Measurements from ENCODE around the gene ARHGEF12. TPM values are rescaled to one million over a fixed set of nuclear protein-coding genes. Genes with fewer than 3 reads are reported as not detected.

Gene ARHGEF12
- total RNA-seq, 1 donor from 2014 or later: 121 TPM

- TF ChIP-seq CTCF (IDR thresholded peaks at IDR 0.05): no peak
- ATAC-seq (no peak), DNase-seq (no peak)
- H3K9me3 ChIP-seq: no peaks in the 10 kb centered on the region
- H3K4me1 ChIP-seq: no peaks in the 10 kb centered on the region
- no peak overlapping the region for H3K27ac ChIP-seq
- H3K4me3 ChIP-seq: no peak overlapping the region
- H3K27me3 ChIP-seq (ENCODE audit: low read depth): peaks cover 17% of the 10 kb centered on the region
- intact Hi-C loops (cut with DNase I): no loop called here
- H3K36me3 ChIP-seq: no peaks in the 10 kb centered on the region
Measured at GRCh38 chr11:120293038-120293800, 43.0 kb upstream of the ARHGEF12 start.

- H3K27ac ChIP-seq: no peak overlapping the region
- no peaks in the 10 kb centered on the region for H3K9me3 ChIP-seq
- no peaks in the 10 kb centered on the region for H3K36me3 ChIP-seq
- DNase-seq: no peak
- intact Hi-C loops (cut with DNase I): no loop called here
- ATAC-seq: no peak
- no peak for TF ChIP-seq CTCF (IDR thresholded peaks at IDR 0.05)
- no peak overlapping the region for H3K4me3 ChIP-seq
- H3K27me3 ChIP-seq (ENCODE audit: low read depth): peaks cover 21% of the 10 kb centered on the region
- no peaks in the 10 kb centered on the region for H3K4me1 ChIP-seq
Measured at GRCh38 chr11:120294096-120294495, 42.1 kb upstream of the ARHGEF12 start.

DNA sequence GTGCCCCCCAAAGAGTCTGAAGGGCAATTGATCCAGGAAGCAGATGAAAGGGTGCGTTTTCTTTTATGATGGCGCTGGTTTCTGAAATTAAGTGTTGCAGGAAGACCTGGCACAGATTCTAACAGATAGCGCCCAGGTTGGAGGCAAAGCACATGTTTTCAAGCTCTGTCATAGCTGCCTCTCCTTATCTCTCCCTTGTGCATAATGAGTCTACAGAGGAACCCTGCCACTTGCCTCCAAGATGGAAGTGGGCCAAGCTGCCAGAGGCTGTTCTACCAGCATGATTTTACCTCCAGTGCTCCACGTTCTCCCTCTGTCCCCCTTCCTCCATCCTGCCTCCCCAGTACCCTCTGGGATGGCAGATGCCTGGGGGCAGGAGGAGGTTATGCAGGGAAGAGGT, 41.1 kb upstream of the ARHGEF12 start:
- H3K27ac ChIP-seq: no peak overlapping the region
- H3K9me3 ChIP-seq: no peaks in the 10 kb centered on the region
- H3K36me3 ChIP-seq: no peaks in the 10 kb centered on the region
- TF ChIP-seq CTCF (IDR thresholded peaks at IDR 0.05): no peak
- no peak overlapping the region for H3K4me3 ChIP-seq
- ATAC-seq (no peak), DNase-seq (no peak)
- intact Hi-C loops (cut with DNase I): no loop called here
- H3K4me1 ChIP-seq: no peaks in the 10 kb centered on the region
- peaks cover 21% of the 10 kb centered on the region for H3K27me3 ChIP-seq (ENCODE audit: low read depth)

DNA sequence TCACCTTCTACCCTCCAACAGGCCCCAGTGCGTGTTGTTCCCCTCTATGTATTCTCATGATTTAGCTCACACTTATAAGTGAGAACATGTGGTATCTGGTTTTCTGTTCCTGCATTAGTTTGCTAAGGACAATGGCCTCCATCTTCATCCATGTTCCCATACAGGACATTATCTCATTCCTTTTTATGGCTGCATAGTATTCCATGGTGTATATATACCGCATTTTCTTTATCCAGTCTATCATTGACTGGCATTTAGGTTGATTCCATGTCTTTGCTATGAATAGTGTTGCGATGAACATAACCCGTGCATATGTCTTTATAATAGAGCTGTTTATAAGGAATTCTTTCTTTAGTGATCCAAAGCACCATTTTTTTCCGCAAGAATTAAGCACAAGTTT, 39.7 kb upstream of the ARHGEF12 start:
- no peak for ATAC-seq
- Histone ChIP-seq H3K36me3 (no peaks in the 10 kb centered on the region), H3K27ac (no peak overlapping the region), H3K9me3 (no peaks in the 10 kb centered on the region), H3K27me3 (ENCODE audit: low read depth) (peaks cover 21% of the 10 kb centered on the region), H3K4me1 (peaks cover 10% of the 10 kb centered on the region), H3K4me3 (no peak overlapping the region)
- DNase-seq: no peak
- intact Hi-C loops (cut with DNase I): no loop called here
- TF ChIP-seq CTCF (IDR thresholded peaks at IDR 0.05): no peak

GRCh38 chr11:120298461-120298860, 37.8 kb upstream of the ARHGEF12 start:
- TF ChIP-seq CTCF (IDR thresholded peaks at IDR 0.05): no peak
- H3K4me1 ChIP-seq: peaks cover 21% of the 10 kb centered on the region
- H3K9me3 ChIP-seq: no peaks in the 10 kb centered on the region
- peaks cover 12% of the 10 kb centered on the region for H3K27me3 ChIP-seq (ENCODE audit: low read depth)
- no peak for ATAC-seq
- no peaks in the 10 kb centered on the region for H3K36me3 ChIP-seq
- no peak overlapping the region for H3K27ac ChIP-seq
- intact Hi-C loops (cut with DNase I): no loop called here
- no peak for DNase-seq
- no peak overlapping the region for H3K4me3 ChIP-seq

Data from lower lobe of right lung (tissue), 2 donors.